Fibroblast of peridontal ligament (primary cell): ENCODE data around the gene PDE6B.
"Not testable (repeated sequence)": the region's sequence is repeated elsewhere in the genome, so short reads cannot be mapped to it uniquely, and the experiment has no call there.

Experiments used
- DNase-seq: peaks from one replicate; pipeline ENCODE4 v3.0.0-alpha.2; 2010; ENCODE audit errors: extremely low read depth

Gene PDE6B

GRCh38 chr4:669806-670559, 44.6 kb downstream of the PDE6B start:
- DNase-seq, result not testable (repeated sequence)

GRCh38 chr4:671769-672168, 46.4 kb downstream of the PDE6B start:
- DNase-seq, result no peak

- DNase-seq, result no peak
Observed at GRCh38 chr4:673349-674091, 48.1 kb downstream of the PDE6B start.

GRCh38 chr4:674172-675035, 49.0 kb downstream of the PDE6B start, which contains the start of the genes ATP5ME and MYL5:
Gene ATP5ME (minus strand): TSS chr4:674276. CDS start chr4:674247, 29 bp downstream.
Gene MYL5 (plus strand): TSS chr4:674542. CDS start chr4:678027, 3,485 bp downstream.
- peak; percentile 94 for DNase-seq

- DNase-seq, result no peak
Observed at GRCh38 chr4:675036-675882, 49.9 kb downstream of the PDE6B start.

- DNase-seq, result no peak
Observed at GRCh38 chr4:675980-676870, 50.9 kb downstream of the PDE6B start.

GRCh38 chr4:676871-677235, 51.5 kb downstream of the PDE6B start:
- no peak for DNase-seq

GRCh38 chr4:677431-678293, 52.3 kb downstream of the PDE6B start:
- no peak for DNase-seq

- DNase-seq, result no peak
Observed at GRCh38 chr4:678331-679103, 53.1 kb downstream of the PDE6B start.

GRCh38 chr4:679104-679481, 53.7 kb downstream of the PDE6B start:
- DNase-seq, result no peak

GRCh38 chr4:679629-680028, 54.3 kb downstream of the PDE6B start:
- DNase-seq, result no peak

- no peak for DNase-seq
Observed at GRCh38 chr4:680091-680490, 54.7 kb downstream of the PDE6B start.

GRCh38 chr4:680551-680927, 55.2 kb downstream of the PDE6B start:
- no peak for DNase-seq

GRCh38 chr4:680928-681645, 55.7 kb downstream of the PDE6B start:
- DNase-seq, result peak; percentile 23

- DNase-seq, result no peak
Observed at GRCh38 chr4:681736-682451, 56.5 kb downstream of the PDE6B start.

- DNase-seq, result no peak
Observed at GRCh38 chr4:682490-683172, 57.3 kb downstream of the PDE6B start.
